ENCODE measurements around the gene EIF4H. TPM values are rescaled to one million over a fixed set of nuclear protein-coding genes. Genes with fewer than 3 reads are reported as not detected.

EIF4H gene
- total RNA-seq, 2 donors from 2014 or later = 175 to 203 TPM

DNA sequence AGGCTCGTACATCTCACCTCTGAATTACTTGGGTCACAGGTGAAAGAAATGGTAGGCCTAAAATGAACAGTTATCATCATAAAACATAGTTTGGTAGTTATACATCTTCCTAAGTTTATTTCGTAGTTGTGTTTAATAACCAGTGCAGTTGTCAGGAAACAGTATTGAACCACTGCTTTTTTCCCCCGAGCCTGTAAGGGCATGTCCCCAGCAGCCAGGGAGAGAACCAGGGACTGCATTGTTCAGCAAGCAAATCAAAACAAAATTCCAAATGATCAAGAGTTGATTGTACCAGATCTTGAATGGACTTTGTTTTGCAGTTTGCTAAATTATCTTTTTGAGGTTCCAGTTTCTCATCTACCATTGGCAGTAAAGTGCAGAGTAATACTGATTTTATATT lies 2.4 kb downstream of the EIF4H start:
- Histone ChIP-seq H3K4me1 (peaks cover 0 to 68% of the 10 kb centered on the region in 2 donors), H3K4me3 (no peak overlapping the region), H3K9me3 (no peaks in the 10 kb centered on the region), H3K36me3 (no peaks in the 10 kb centered on the region), H3K27me3 (no peaks in the 10 kb centered on the region), H3K27ac (no peak overlapping the region)
- no peak for DNase-seq (ENCODE audit: low spot score)
- TF ChIP-seq, protein P1, sequence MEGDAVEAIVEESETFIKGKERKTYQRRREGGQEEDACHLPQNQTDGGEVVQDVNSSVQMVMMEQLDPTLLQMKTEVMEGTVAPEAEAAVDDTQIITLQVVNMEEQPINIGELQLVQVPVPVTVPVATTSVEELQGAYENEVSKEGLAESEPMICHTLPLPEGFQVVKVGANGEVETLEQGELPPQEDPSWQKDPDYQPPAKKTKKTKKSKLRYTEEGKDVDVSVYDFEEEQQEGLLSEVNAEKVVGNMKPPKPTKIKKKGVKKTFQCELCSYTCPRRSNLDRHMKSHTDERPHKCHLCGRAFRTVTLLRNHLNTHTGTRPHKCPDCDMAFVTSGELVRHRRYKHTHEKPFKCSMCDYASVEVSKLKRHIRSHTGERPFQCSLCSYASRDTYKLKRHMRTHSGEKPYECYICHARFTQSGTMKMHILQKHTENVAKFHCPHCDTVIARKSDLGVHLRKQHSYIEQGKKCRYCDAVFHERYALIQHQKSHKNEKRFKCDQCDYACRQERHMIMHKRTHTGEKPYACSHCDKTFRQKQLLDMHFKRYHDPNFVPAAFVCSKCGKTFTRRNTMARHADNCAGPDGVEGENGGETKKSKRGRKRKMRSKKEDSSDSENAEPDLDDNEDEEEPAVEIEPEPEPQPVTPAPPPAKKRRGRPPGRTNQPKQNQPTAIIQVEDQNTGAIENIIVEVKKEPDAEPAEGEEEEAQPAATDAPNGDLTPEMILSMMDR (IDR thresholded peaks at IDR 0.05) = no peak

DNA sequence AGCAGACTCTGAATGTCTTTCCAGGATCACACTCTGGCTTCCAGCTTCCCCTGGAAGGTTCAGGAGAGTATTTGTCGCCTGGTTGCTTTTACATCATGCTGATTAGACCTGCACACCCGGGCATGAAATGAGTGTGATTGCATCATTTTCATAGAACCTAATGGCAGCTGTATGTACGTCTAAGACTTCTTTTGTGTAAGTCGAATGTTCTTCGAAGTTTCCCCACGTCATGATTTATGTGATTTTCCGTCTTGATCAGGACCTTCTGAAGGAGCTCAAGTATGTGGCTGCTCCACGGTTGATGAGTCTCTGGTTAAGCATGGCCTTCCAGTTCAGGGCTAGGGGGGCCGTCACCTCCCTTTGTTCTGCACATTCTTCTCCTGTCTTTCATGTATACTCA lies 4.5 kb downstream of the EIF4H start:
- Histone ChIP-seq H3K9me3 (no peaks in the 10 kb centered on the region), H3K27me3 (no peaks in the 10 kb centered on the region), H3K36me3 (no peaks in the 10 kb centered on the region), H3K27ac (no peak overlapping the region), H3K4me3 (no peak overlapping the region), H3K4me1 (peaks cover 0 to 77% of the 10 kb centered on the region in 2 donors)
- TF ChIP-seq, protein P1 (IDR thresholded peaks at IDR 0.05) = no peak
- no peak for DNase-seq (ENCODE audit: low spot score)

DNA sequence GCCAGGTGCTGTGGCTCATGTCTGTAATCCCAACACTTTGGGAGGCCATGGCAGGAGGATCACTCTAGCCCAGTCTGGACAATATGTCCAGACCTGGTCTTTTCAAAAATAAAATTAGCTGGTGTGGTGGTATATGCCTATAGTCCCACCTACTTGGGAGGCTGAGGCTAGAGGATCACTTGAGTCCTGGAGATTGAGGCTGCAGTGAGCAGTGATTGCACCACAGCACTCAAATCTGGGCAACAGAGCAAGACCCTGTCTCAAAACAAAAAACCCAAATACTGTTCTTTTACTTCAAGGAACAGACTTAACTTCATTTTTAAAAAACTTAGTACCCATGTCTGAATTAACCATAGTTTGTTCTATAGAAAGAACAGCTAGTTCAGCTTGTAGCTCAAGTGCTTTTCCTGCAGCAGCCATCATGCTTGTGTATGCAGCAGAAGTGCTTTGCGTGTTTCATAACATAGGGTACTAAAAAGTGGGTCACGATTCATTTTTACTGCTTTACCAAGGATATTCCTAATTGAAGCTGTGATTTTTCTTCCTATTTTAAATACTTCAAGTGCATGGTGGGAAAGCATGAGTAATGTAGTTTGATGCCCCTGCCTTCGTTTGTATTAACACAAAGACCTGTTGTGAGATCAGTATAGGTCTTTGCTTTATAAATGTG lies 5.9 kb downstream of the EIF4H start:
- Histone ChIP-seq H3K36me3 (no peaks in the 10 kb centered on the region), H3K4me1 (peaks cover 0 to 89% of the 10 kb centered on the region in 2 donors), H3K4me3 (no peak overlapping the region), H3K27ac (no peak overlapping the region), H3K27me3 (no peaks in the 10 kb centered on the region), H3K9me3 (no peaks in the 10 kb centered on the region)
- no peak for DNase-seq (ENCODE audit: low spot score)
- TF ChIP-seq, protein P1 (IDR thresholded peaks at IDR 0.05) = no peak

DNA sequence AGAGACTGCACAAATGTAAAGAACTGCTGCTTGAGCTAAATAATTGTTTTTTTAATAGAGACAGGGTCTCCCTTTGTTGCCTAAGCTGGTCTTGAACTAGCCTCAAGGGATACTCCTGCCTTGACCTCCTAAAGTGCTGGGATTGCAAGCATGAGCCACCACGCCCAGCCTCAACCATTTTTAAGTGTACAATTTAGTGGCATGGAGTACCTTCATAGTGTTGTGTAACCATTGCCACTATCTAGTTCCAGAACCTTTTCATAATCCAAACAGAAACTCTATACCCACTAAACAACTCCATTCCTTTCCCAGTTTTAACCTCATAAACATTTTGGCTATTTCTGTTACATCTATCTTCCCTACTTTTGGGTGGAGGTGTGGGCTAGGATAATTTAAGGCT lies 6.7 kb downstream of the EIF4H start:
- H3K9me3 ChIP-seq = no peaks in the 10 kb centered on the region
- DNase-seq (ENCODE audit: low spot score) = no peak
- no peaks in the 10 kb centered on the region for H3K27me3 ChIP-seq
- TF ChIP-seq, protein P1 (IDR thresholded peaks at IDR 0.05) = no peak
- no peak overlapping the region for H3K27ac ChIP-seq
- peaks cover 0 to 91% of the 10 kb centered on the region in 2 donors for H3K4me1 ChIP-seq
- no peak overlapping the region for H3K4me3 ChIP-seq
- no peaks in the 10 kb centered on the region for H3K36me3 ChIP-seq

DNA sequence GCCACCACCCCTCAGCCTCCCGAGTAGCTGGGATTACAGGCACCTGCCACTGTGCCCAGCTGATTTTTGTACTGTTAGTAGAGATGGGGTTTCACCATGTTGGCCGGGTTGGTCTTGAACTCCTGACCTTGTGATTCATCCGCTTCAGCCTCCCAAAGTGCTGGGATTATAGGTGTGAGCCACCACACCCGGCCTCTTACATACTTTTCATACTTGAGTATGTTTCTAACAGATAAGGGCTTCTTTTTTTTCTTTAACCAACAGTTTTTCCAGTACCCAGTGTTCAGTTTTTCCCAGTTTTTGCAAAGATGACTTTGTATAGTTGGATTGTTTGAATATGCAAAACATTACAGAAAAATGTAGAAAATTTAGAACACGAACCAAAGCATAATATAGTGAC lies 7.7 kb downstream of the EIF4H start:
- DNase-seq (ENCODE audit: low spot score) = no peak

More for the DNA sequence above, 7.7 kb downstream of the EIF4H start:
- Histone ChIP-seq H3K27ac (no peak overlapping the region), H3K36me3 (no peaks in the 10 kb centered on the region), H3K4me1 (peaks cover 0 to 91% of the 10 kb centered on the region in 2 donors), H3K27me3 (no peaks in the 10 kb centered on the region), H3K9me3 (no peaks in the 10 kb centered on the region), H3K4me3 (no peak overlapping the region)
- TF ChIP-seq, protein P1 (IDR thresholded peaks at IDR 0.05) = no peak
